ENCODE results near the gene OR4K1. TPM values are rescaled to one million over a fixed set of nuclear protein-coding genes. Genes with fewer than 3 reads are reported as not detected.

OR4K1 gene
- polyA plus RNA-seq, 3 donors: not detected

DNA sequence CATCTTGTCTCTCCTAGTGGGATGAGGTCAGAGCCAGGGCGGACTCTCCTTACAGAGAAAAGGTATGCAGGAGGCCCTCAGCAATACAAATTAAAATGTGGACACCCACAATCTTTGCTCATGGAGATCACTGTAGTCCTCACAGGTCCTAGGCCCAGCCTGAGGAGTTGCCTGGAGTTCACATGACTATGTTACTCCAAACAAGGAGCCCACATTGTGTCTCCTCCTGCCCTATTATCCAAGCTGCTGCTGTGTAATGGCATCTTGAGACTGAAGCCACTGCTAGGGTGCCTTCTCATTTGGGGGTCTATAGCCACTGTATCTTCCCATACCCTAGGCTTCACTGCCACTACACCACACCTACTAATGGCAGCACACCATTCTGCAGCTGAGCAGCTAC is 11.0 kb downstream of the OR4K1 start:
- intact Hi-C loops (cut with micrococcal nuclease): no loop called here
- H3K27ac Mint-ChIP-seq: no peak overlapping the region
- 67% methylated on average over 1 of the region's 1 CpG for WGBS (ENCODE audit: insufficient coverage)
- TF ChIP-seq, protein P1, sequence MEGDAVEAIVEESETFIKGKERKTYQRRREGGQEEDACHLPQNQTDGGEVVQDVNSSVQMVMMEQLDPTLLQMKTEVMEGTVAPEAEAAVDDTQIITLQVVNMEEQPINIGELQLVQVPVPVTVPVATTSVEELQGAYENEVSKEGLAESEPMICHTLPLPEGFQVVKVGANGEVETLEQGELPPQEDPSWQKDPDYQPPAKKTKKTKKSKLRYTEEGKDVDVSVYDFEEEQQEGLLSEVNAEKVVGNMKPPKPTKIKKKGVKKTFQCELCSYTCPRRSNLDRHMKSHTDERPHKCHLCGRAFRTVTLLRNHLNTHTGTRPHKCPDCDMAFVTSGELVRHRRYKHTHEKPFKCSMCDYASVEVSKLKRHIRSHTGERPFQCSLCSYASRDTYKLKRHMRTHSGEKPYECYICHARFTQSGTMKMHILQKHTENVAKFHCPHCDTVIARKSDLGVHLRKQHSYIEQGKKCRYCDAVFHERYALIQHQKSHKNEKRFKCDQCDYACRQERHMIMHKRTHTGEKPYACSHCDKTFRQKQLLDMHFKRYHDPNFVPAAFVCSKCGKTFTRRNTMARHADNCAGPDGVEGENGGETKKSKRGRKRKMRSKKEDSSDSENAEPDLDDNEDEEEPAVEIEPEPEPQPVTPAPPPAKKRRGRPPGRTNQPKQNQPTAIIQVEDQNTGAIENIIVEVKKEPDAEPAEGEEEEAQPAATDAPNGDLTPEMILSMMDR (IDR thresholded peaks at IDR 0.05): no peak
- Histone ChIP-seq H4K20me1 (ENCODE audit: insufficient read depth, low read length) (no peaks in the 10 kb centered on the region), H3K4me1 (ENCODE audit: control insufficient read depth in 1 of 2, insufficient read depth in 2 of 2, low read length in 2 of 2) (no peaks in the 10 kb centered on the region), H3K9me3 (replicated peaks in 1 of 2; ENCODE audit: control insufficient read depth in 1 of 2, insufficient read depth in 1 of 2, low read length in 2 of 2) (peaks cover 0 to 4% of the 10 kb centered on the region in 2 donors), H3K4me2 (replicated peaks; ENCODE audit: extremely low read depth, low read length, poor library complexity, severe bottlenecking) (no peak overlapping the region), H3K4me3 (replicated peaks in 1 of 3; ENCODE audit: low read depth in 2 of 3, low read length in 3 of 3) (no peak overlapping the region), H3K36me3 (replicated peaks in 1 of 2; ENCODE audit: control insufficient read depth in 1 of 2, insufficient read depth in 2 of 2, low read length in 2 of 2) (no peaks in the 10 kb centered on the region), H3K27me3 (ENCODE audit: control insufficient read depth in 2 of 2, insufficient read depth in 2 of 2, low read length in 2 of 2) (no peaks in the 10 kb centered on the region), H3K9ac (ENCODE audit: insufficient read depth, low read length, poor library complexity, severe bottlenecking) (no peak overlapping the region), H3K27ac (ENCODE audit: low read depth in 1 of 2, low read length in 2 of 2) (no peak overlapping the region), H3K79me2 (ENCODE audit: insufficient read depth, low read length) (no peaks in the 10 kb centered on the region), H2AFZ (ENCODE audit: insufficient read depth, low read depth, low read length, poor library complexity, severe bottlenecking) (no peak overlapping the region)
- peaks cover 0 to 1% (median 0%) of the 10 kb centered on the region in 3 donors for H3K27me3 Mint-ChIP-seq (ENCODE audit: low read depth in 3 of 3)
- no peaks in the 10 kb centered on the region for H3K9me3 Mint-ChIP-seq
- H3K4me3 Mint-ChIP-seq: no peak overlapping the region
- no peak for DNase-seq
- H3K4me1 Mint-ChIP-seq: no peaks in the 10 kb centered on the region
- H3K36me3 Mint-ChIP-seq: no peaks in the 10 kb centered on the region

GRCh38 chr14:19947413-19948090 is 16.8 kb downstream of the OR4K1 start:
- H3K36me3 Mint-ChIP-seq: no peaks in the 10 kb centered on the region
- H3K9me3 Mint-ChIP-seq: peaks cover 0 to 2% (median 0%) of the 10 kb centered on the region in 7 donors
- Histone ChIP-seq H3K9ac (ENCODE audit: insufficient read depth, low read length, poor library complexity, severe bottlenecking) (no peak overlapping the region), H3K27me3 (ENCODE audit: control insufficient read depth in 2 of 2, insufficient read depth in 2 of 2, low read length in 2 of 2) (no peaks in the 10 kb centered on the region), H4K20me1 (ENCODE audit: insufficient read depth, low read length) (no peaks in the 10 kb centered on the region), H3K36me3 (replicated peaks in 1 of 2; ENCODE audit: control insufficient read depth in 1 of 2, insufficient read depth in 2 of 2, low read length in 2 of 2) (no peaks in the 10 kb centered on the region), H3K27ac (ENCODE audit: low read depth in 1 of 2, low read length in 2 of 2) (no peak overlapping the region), H3K9me3 (replicated peaks in 1 of 2; ENCODE audit: control insufficient read depth in 1 of 2, insufficient read depth in 1 of 2, low read length in 2 of 2) (no peaks in the 10 kb centered on the region), H3K4me1 (ENCODE audit: control insufficient read depth in 1 of 2, insufficient read depth in 2 of 2, low read length in 2 of 2) (no peaks in the 10 kb centered on the region), H3K79me2 (ENCODE audit: insufficient read depth, low read length) (no peaks in the 10 kb centered on the region), H2AFZ (ENCODE audit: insufficient read depth, low read depth, low read length, poor library complexity, severe bottlenecking) (no peak overlapping the region), H3K4me3 (replicated peaks in 1 of 3; ENCODE audit: low read depth in 2 of 3, low read length in 3 of 3) (no peak overlapping the region), H3K4me2 (replicated peaks; ENCODE audit: extremely low read depth, low read length, poor library complexity, severe bottlenecking) (no peak overlapping the region)
- WGBS (ENCODE audit: insufficient coverage): 80% methylated on average over 1 of the region's 3 CpGs
- no peak for DNase-seq
- H3K27ac Mint-ChIP-seq: no peak overlapping the region
- no peaks in the 10 kb centered on the region for H3K4me1 Mint-ChIP-seq
- H3K4me3 Mint-ChIP-seq: no peak overlapping the region
- TF ChIP-seq, protein P1 (IDR thresholded peaks at IDR 0.05): no peak
- intact Hi-C loops (cut with micrococcal nuclease): no loop called here
- peaks cover 0 to 1% (median 0%) of the 10 kb centered on the region in 3 donors for H3K27me3 Mint-ChIP-seq (ENCODE audit: low read depth in 3 of 3)

Measured in CD14-positive monocyte (primary cell).